PFSK-1 (cell line): Measurements from ENCODE around the gene FSIP2.

ENCODE experiments used
- FOXP2 ChIP-seq: optimal IDR thresholded peaks from 2 replicates; pipeline ENCODE3; 2011; ENCODE audit warnings: borderline replicate concordance, control low read depth, inconsistent platforms; ENCODE audit not compliant: insufficient read depth; ENCODE audit errors: extremely low read length, extremely low read depth
- POLR2AphosphoS5 ChIP-seq: IDR thresholded peaks from 2 replicates; pipeline ENCODE4 v1.6.1; 2012; ENCODE audit warnings: low read depth, mild to moderate bottlenecking, control low read depth, low read length, moderate library complexity
- REST ChIP-seq, 2 experiments: IDR thresholded peaks; 2 replicates each; pipeline versions ENCODE4 v1.6.1 to v1.8.0; 2011 to 2012; ENCODE audit warnings: low read depth in 2 of 2, low read length in 2 of 2, control low read depth in 1 of 2, inconsistent platforms in 1 of 2, mild to moderate bottlenecking in 1 of 2, moderate library complexity in 1 of 2; ENCODE audit not compliant: insufficient read depth in 1 of 2
- SIN3A ChIP-seq: IDR thresholded peaks from 2 replicates; pipeline ENCODE4 v1.6.1; 2012; ENCODE audit warnings: mild to moderate bottlenecking, low read length, moderate library complexity, borderline replicate concordance; ENCODE audit not compliant: insufficient read depth
- TAF1 ChIP-seq: IDR thresholded peaks from 2 replicates; pipeline ENCODE4 v1.6.1; 2012; ENCODE audit warnings: low read length, control low read depth, borderline replicate concordance; ENCODE audit not compliant: insufficient read depth

Gene FSIP2

GRCh38 chr2:185825557-185825956 is 87.0 kb downstream of the FSIP2 start:
- no peak for TF ChIP-seq SIN3A
- no peak for TF ChIP-seq REST (IDR thresholded peaks at IDR 0.05; ENCODE audit: insufficient read depth in 1 of 2, low read depth in 2 of 2, low read length in 2 of 2)
- no peak for TF ChIP-seq FOXP2
- TF ChIP-seq TAF1, result no peak
- TF ChIP-seq POLR2AphosphoS5, result no peak

- no peak for TF ChIP-seq SIN3A
- TF ChIP-seq POLR2AphosphoS5, result no peak
- no peak for TF ChIP-seq TAF1
- TF ChIP-seq FOXP2, result no peak
- no peak for TF ChIP-seq REST (IDR thresholded peaks at IDR 0.05; ENCODE audit: insufficient read depth in 1 of 2, low read depth in 2 of 2, low read length in 2 of 2)
These were observed 89.7 kb downstream of the FSIP2 start for GRCh38 chr2:185828326-185828725.

- TF ChIP-seq POLR2AphosphoS5, result no peak
- TF ChIP-seq TAF1, result no peak
- TF ChIP-seq SIN3A, result no peak
- no peak for TF ChIP-seq REST (IDR thresholded peaks at IDR 0.05; ENCODE audit: insufficient read depth in 1 of 2, low read depth in 2 of 2, low read length in 2 of 2)
These were observed 95.3 kb downstream of the FSIP2 start for GRCh38 chr2:185833864-185834263.

GRCh38 chr2:185835974-185836373 is 97.4 kb downstream of the FSIP2 start:
- no peak for TF ChIP-seq TAF1
- TF ChIP-seq SIN3A, result no peak
- no peak for TF ChIP-seq REST (IDR thresholded peaks at IDR 0.05; ENCODE audit: insufficient read depth in 1 of 2, low read depth in 2 of 2, low read length in 2 of 2)
- no peak for TF ChIP-seq POLR2AphosphoS5
- no peak for TF ChIP-seq FOXP2

GRCh38 chr2:185854885-185855284 is 116.3 kb downstream of the FSIP2 start:
- no peak for TF ChIP-seq FOXP2
- no peak for TF ChIP-seq REST (IDR thresholded peaks at IDR 0.05; ENCODE audit: insufficient read depth in 1 of 2, low read depth in 2 of 2, low read length in 2 of 2)
- no peak for TF ChIP-seq TAF1
- TF ChIP-seq SIN3A, result no peak
- no peak for TF ChIP-seq POLR2AphosphoS5
